Neuron (in vitro differentiated cells): ENCODE results near the gene EMC10.

Experiments
- H2AFZ ChIP-seq: one replicate; pipeline ENCODE4 v1.6.1; 2013; ENCODE audit warnings: low read depth, mild to moderate bottlenecking, inconsistent platforms, low read length, moderate library complexity
- H3K27me3 ChIP-seq: one replicate; pipeline ENCODE4 v1.6.1; 2013; ENCODE audit warnings: low read length; ENCODE audit not compliant: insufficient read depth
- H3K36me3 ChIP-seq: one replicate; pipeline ENCODE4 v1.6.1; 2013; ENCODE audit warnings: low read length; ENCODE audit not compliant: insufficient read depth
- H3K4me1 ChIP-seq: one replicate; pipeline ENCODE4 v1.6.1; 2013; ENCODE audit warnings: low read length; ENCODE audit not compliant: insufficient read depth
- H3K4me3 ChIP-seq: 2 replicates; pipeline ENCODE4 v1.5.1; 2013; ENCODE audit warnings: mild to moderate bottlenecking, low read length, moderate library complexity
- H3K9me3 ChIP-seq: one replicate; pipeline ENCODE4 v1.6.1; 2013; ENCODE audit warnings: low read length

EMC10 gene

GRCh38 chr19:50476907-50477238, 566 bp downstream of the EMC10 start:
- Histone ChIP-seq H3K27me3 (no peaks in the 10 kb centered on the region), H2AFZ (peak overlapping the region; percentile 92), H3K9me3 (peaks cover 23% of the 10 kb centered on the region), H3K36me3 (peaks cover 12% of the 10 kb centered on the region), H3K4me1 (peaks cover 5% of the 10 kb centered on the region), H3K4me3 (peak overlapping the region; percentile 70)

- H3K27me3 ChIP-seq, result no peaks in the 10 kb centered on the region
- peaks cover 5% of the 10 kb centered on the region for H3K4me1 ChIP-seq
- no peak overlapping the region for H2AFZ ChIP-seq
- peaks cover 12% of the 10 kb centered on the region for H3K36me3 ChIP-seq
- peak overlapping the region; percentile 70 for H3K4me3 ChIP-seq
- H3K9me3 ChIP-seq, result peaks cover 23% of the 10 kb centered on the region
Measured at GRCh38 chr19:50477751-50478515, 1.6 kb downstream of the EMC10 start.

GRCh38 chr19:50478901-50479715, 2.8 kb downstream of the EMC10 start:
- peaks cover 23% of the 10 kb centered on the region for H3K9me3 ChIP-seq
- peaks cover 12% of the 10 kb centered on the region for H3K36me3 ChIP-seq
- no peaks in the 10 kb centered on the region for H3K27me3 ChIP-seq
- no peak overlapping the region for H2AFZ ChIP-seq
- H3K4me1 ChIP-seq, result peaks cover 5% of the 10 kb centered on the region
- no peak overlapping the region for H3K4me3 ChIP-seq

DNA sequence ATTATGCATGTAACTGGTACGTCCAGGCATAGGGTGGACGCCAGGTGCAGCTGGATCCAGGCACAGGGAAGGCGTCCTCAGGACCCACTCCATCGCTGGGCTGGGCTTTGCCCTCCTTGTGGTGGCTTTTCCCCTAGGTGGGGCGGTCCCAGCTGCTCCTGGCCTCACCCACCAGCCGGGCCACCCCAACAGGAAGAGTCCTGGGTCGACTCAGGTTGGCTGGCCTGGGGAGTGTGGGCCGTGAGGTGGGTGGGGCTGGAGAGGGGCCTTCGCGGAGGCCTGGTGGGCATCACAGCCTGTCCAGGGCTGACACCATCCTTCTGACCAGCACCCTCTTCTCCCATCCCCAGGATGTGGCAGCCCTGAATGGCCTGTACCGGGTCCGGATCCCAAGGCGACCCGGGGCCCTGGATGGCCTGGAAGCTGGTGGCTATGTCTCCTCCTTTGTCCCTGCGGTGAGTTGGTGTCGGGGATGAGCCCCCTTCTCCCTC, 3.5 kb downstream of the EMC10 start:
- Histone ChIP-seq H2AFZ (no peak overlapping the region), H3K4me3 (no peak overlapping the region), H3K9me3 (peaks cover 25% of the 10 kb centered on the region), H3K36me3 (peaks cover 12% of the 10 kb centered on the region), H3K27me3 (no peaks in the 10 kb centered on the region), H3K4me1 (peaks cover 5% of the 10 kb centered on the region)

GRCh38 chr19:50480281-50481111, 4.2 kb downstream of the EMC10 start:
- no peak overlapping the region for H2AFZ ChIP-seq
- no peaks in the 10 kb centered on the region for H3K27me3 ChIP-seq
- H3K4me3 ChIP-seq, result no peak overlapping the region
- H3K4me1 ChIP-seq, result peaks cover 5% of the 10 kb centered on the region
- peaks cover 12% of the 10 kb centered on the region for H3K36me3 ChIP-seq
- peaks cover 26% of the 10 kb centered on the region for H3K9me3 ChIP-seq

GRCh38 chr19:50481351-50482149, 5.2 kb downstream of the EMC10 start:
- no peak overlapping the region for H3K4me3 ChIP-seq
- peaks cover 26% of the 10 kb centered on the region for H3K9me3 ChIP-seq
- peaks cover 12% of the 10 kb centered on the region for H3K36me3 ChIP-seq
- H3K27me3 ChIP-seq, result no peaks in the 10 kb centered on the region
- H2AFZ ChIP-seq, result no peak overlapping the region
- H3K4me1 ChIP-seq, result peaks cover 5% of the 10 kb centered on the region

GRCh38 chr19:50482271-50482855, 6.1 kb downstream of the EMC10 start:
- Histone ChIP-seq H2AFZ (no peak overlapping the region), H3K4me3 (no peak overlapping the region), H3K9me3 (peaks cover 26% of the 10 kb centered on the region), H3K27me3 (no peaks in the 10 kb centered on the region), H3K36me3 (peaks cover 12% of the 10 kb centered on the region), H3K4me1 (peaks cover 2% of the 10 kb centered on the region)

GRCh38 chr19:50482916-50483315, 6.6 kb downstream of the EMC10 start:
- Histone ChIP-seq H3K4me3 (no peak overlapping the region), H3K36me3 (peaks cover 12% of the 10 kb centered on the region), H3K27me3 (no peaks in the 10 kb centered on the region), H3K9me3 (peaks cover 21% of the 10 kb centered on the region), H3K4me1 (no peaks in the 10 kb centered on the region), H2AFZ (no peak overlapping the region)

DNA sequence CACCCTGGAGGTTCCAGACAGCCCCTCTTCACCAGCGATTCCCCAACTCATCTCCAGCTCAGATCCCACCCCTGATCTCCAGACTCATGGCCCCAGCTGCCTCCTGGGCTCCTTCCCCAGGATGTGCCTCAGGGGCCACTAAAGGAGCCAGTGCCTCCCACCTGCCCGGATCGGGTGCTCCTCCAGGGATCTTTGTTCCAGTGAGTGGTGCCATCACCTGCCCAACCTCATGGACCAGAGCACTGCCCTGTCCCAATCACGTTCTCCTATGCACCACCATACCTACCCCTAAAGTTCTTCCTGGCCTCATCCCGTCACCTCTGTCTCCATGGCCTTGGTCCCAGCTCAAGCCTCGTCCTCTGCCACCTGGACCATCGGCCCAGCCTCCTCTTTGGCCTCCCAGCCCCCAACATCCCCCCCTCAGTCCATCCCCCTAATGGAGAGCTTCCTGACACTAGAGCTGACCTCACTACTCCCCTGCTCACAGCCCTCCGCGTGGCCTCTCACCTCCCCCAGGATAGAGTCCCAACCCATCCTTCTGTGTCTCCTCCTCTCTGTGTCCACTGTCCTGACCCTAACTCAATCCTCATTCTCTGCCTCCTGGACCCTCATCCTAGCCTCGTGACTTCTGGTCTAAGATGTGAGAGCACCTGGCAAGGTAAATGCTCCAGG, 9.1 kb downstream of the EMC10 start:
- no peak overlapping the region for H2AFZ ChIP-seq
- no peaks in the 10 kb centered on the region for H3K36me3 ChIP-seq
- no peaks in the 10 kb centered on the region for H3K27me3 ChIP-seq
- H3K4me3 ChIP-seq, result no peak overlapping the region
- H3K9me3 ChIP-seq, result peaks cover 4% of the 10 kb centered on the region
- H3K4me1 ChIP-seq, result no peaks in the 10 kb centered on the region

DNA sequence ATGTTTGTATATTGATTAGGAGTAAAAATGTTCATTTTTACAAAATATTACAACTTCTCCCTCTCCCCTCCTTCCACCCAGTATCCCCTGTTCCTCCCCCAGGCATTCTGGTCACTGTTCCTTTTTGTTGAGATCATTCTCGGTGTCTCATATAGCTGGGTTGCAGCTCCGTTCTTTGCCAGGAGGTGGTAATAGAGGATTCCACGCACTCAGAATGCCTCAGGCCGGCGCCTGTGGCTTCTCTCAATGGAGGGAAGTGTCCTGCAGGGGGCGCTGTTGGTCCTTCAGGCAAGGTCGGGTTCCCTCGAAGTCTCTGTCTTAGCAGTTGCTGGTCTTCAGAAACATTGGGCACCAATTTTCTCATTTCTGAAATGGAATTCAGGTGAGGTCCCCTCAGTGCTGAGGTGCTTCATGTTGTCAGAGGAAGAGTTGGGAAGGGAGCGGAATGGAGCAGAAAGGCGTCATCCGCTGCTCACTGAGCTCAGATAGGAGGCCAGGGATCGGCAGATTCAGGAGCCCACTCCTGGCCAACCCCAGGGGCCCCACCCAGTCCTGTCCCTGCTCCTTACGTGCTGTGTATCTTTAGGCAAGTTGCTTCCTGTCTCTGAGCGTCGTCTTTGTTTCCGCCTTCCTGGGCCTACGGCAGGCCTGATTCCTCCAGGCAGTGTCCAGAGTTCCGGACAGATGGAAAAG, 10.7 kb downstream of the EMC10 start:
- H2AFZ ChIP-seq, result no peak overlapping the region
- no peaks in the 10 kb centered on the region for H3K36me3 ChIP-seq
- H3K4me1 ChIP-seq, result peaks cover 4% of the 10 kb centered on the region
- no peak overlapping the region for H3K4me3 ChIP-seq
- H3K27me3 ChIP-seq, result no peaks in the 10 kb centered on the region
- H3K9me3 ChIP-seq, result peaks cover 4% of the 10 kb centered on the region

GRCh38 chr19:50488389-50489194, 12.3 kb downstream of the EMC10 start:
- no peaks in the 10 kb centered on the region for H3K36me3 ChIP-seq
- H3K4me3 ChIP-seq, result no peak overlapping the region
- no peaks in the 10 kb centered on the region for H3K27me3 ChIP-seq
- peaks cover 4% of the 10 kb centered on the region for H3K9me3 ChIP-seq
- no peak overlapping the region for H2AFZ ChIP-seq
- peaks cover 9% of the 10 kb centered on the region for H3K4me1 ChIP-seq
